Tibial artery (tissue), 4 donors: ENCODE measurements around the gene SYNE2.
"Not testable (repeated sequence)": the region's sequence is repeated elsewhere in the genome, so short reads cannot be mapped to it uniquely, and the experiment has no call there.

Experiments used
- DNase-seq, 2 donors: peaks; one replicate each; pipeline ENCODE4 v3.0.0-alpha.2; 2019
- H3K27ac ChIP-seq, 2 donors: fragments of 200-600 bp; sonication (generic) in 1 of 2; 1 replicate in 1 of 2; 2 replicates in 1 of 2; pipeline ENCODE4 v1.5.1; 2018 to 2019; ENCODE audit warnings: mild to moderate bottlenecking in 1 of 2
- H3K27me3 ChIP-seq, 2 donors: fragments of 200-600 bp; sonication (generic) in 1 of 2; one replicate each; pipeline versions ENCODE4 v1.5.1 to v1.6.0; 2016 to 2019
- H3K36me3 ChIP-seq, 3 donors: fragments of 200-600 bp; sonication (generic) in 2 of 3; one replicate each; pipeline ENCODE4 v1.5.1; 2016 to 2019; ENCODE audit warnings: mild to moderate bottlenecking in 2 of 3
- H3K4me1 ChIP-seq, 4 donors: fragments of 200-600 bp; sonication (generic) in 2 of 4; 1 replicate in 3 of 4; 2 replicates in 1 of 4; pipeline ENCODE4 v1.5.1; 2016 to 2019
- H3K4me3 ChIP-seq, 2 donors: fragments of 200-600 bp; sonication (generic) in 1 of 2; 1 replicate in 1 of 2; 2 replicates in 1 of 2; pipeline ENCODE4 v1.5.1; 2018 to 2019; ENCODE audit warnings: mild to moderate bottlenecking in 2 of 2
- H3K9me3 ChIP-seq, 3 donors: fragments of 200-600 bp; sonication (generic) in 1 of 3; one replicate each; pipeline ENCODE4 v1.5.1; 2016 to 2019
- intact Hi-C: fragments of 100-400 bp; cut with DNase I; formaldehyde crosslinking; loops from one replicate; pipeline ENCODE4 v1.15.0; 2023; ENCODE audit warnings: low total_unique reads
- TF ChIP-seq, protein P1 (sequence below), 2 experiments: fragments of 200-600 bp in 1 of 2; fragments of 450-650 bp in 1 of 2; IDR thresholded peaks; one replicate each; pipeline ENCODE4 v1.5.1; 2017 to 2019; ENCODE audit warnings: antibody characterized with exemption in 2 of 2, mild to moderate bottlenecking in 1 of 2, moderate library complexity in 1 of 2

SYNE2 gene

DNA sequence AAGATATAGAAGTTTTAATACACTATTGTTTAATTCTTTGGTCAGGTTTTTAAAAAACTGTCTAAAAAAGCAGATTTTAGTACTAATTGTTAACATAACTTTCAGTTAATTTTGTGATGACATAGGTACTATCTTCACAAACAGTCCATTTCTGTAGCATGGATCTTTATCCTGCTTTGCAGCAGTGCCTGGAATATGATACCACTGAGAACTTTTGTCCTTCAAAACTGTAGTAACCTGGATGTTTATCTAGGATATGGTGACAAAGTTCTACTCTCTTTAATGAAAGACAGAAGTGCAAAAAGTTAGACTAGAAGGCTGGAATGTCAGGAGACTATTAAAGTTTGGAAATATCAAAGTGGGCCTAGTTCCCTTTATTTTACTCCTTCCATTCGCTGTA lies 159.9 kb downstream of the SYNE2 start:
- peaks cover 11 to 46% (median 15%) of the 10 kb centered on the region in 3 donors for H3K36me3 ChIP-seq
- intact Hi-C loops: no loop called here

DNA sequence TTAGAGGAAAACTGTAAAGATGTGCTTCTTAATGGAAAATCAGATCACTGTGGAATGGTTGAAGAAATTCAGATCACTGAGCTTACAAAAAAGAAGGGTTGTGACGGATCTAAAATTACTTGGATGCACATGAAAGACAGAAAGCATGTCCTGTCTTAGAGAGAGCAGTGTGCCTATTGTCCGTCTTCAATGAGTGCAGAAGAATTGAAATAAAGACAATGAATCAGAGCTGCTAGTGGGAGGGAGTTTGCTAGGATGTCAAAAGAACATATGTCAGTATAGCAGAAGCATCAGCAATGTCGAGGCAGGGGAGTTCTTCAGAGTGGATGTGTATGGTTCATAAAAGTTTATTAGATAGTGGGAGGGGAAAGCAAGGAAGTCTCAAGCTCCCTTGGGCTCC lies 172.7 kb downstream of the SYNE2 start:
- intact Hi-C loops: no loop called here
- peaks cover 63 to 91% (median 87%) of the 10 kb centered on the region in 3 donors for H3K36me3 ChIP-seq

More for the DNA sequence above, 159.9 kb downstream of the SYNE2 start:
- no peak for DNase-seq
- Histone ChIP-seq H3K4me3 (no peak overlapping the region), H3K27ac (no peak overlapping the region), H3K4me1 (no peaks in the 10 kb centered on the region), H3K27me3 (no peaks in the 10 kb centered on the region), H3K9me3 (peaks cover 0 to 5% (median 0%) of the 10 kb centered on the region in 3 donors)
- TF ChIP-seq, protein P1, sequence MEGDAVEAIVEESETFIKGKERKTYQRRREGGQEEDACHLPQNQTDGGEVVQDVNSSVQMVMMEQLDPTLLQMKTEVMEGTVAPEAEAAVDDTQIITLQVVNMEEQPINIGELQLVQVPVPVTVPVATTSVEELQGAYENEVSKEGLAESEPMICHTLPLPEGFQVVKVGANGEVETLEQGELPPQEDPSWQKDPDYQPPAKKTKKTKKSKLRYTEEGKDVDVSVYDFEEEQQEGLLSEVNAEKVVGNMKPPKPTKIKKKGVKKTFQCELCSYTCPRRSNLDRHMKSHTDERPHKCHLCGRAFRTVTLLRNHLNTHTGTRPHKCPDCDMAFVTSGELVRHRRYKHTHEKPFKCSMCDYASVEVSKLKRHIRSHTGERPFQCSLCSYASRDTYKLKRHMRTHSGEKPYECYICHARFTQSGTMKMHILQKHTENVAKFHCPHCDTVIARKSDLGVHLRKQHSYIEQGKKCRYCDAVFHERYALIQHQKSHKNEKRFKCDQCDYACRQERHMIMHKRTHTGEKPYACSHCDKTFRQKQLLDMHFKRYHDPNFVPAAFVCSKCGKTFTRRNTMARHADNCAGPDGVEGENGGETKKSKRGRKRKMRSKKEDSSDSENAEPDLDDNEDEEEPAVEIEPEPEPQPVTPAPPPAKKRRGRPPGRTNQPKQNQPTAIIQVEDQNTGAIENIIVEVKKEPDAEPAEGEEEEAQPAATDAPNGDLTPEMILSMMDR (IDR thresholded peaks at IDR 0.05): no peak

DNA sequence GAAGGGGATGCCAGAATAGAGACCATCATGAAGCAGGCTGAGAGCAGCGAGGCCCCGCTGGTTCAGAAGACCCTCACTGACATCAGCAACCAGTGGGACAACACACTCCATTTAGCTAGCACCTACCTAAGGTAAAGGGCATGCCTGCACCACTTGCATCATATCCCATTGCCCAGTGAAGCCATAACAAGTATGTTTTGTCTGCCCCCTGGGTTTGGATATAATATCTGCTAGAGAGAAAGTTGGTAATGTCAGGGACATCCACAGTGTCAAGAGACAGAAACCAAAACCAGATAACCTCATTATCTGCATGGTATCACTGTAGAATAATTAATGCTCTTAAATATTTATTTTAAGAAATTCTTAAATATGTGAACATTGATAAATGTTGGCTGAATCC lies 173.8 kb downstream of the SYNE2 start:
- Histone ChIP-seq H3K9me3 (no peaks in the 10 kb centered on the region), H3K36me3 (peaks cover 66 to 91% (median 89%) of the 10 kb centered on the region in 3 donors), H3K27me3 (no peaks in the 10 kb centered on the region), H3K4me1 (no peaks in the 10 kb centered on the region), H3K4me3 (no peak overlapping the region), H3K27ac (no peak overlapping the region)
- intact Hi-C loops: no loop called here
- TF ChIP-seq, protein P1 (IDR thresholded peaks at IDR 0.05): no peak
- DNase-seq: no peak

More for the DNA sequence above, 172.7 kb downstream of the SYNE2 start:
- no peaks in the 10 kb centered on the region for H3K4me1 ChIP-seq
- H3K27ac ChIP-seq: no peak overlapping the region
- no peaks in the 10 kb centered on the region for H3K9me3 ChIP-seq
- TF ChIP-seq, protein P1 (IDR thresholded peaks at IDR 0.05): no peak
- no peak for DNase-seq
- no peaks in the 10 kb centered on the region for H3K27me3 ChIP-seq
- H3K4me3 ChIP-seq: no peak overlapping the region

DNA sequence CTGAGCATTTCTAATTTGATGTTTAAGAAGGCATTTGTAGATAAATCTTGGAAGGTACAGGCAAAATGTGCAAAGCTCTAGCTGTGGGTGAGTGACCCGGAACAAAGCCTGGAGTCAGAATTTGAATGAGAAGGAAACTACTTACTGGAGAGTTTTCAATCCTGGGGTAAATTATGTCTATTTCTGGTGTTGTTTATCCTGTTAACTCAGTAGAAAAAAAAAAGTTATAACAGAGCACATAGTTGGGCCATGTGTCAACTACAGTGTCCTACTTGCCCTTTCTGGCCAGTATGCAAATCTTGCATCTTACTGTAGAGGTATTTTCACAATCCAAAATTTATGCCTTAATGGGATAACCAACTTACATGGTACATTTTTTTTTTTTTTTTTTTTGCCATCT lies 182.3 kb downstream of the SYNE2 start:
- intact Hi-C loops: no loop called here
- no peak overlapping the region for H3K4me3 ChIP-seq
- H3K27ac ChIP-seq: no peak overlapping the region
- TF ChIP-seq, protein P1 (IDR thresholded peaks at IDR 0.05): no peak
- no peaks in the 10 kb centered on the region for H3K9me3 ChIP-seq
- H3K27me3 ChIP-seq: no peaks in the 10 kb centered on the region
- DNase-seq: no peak
- peaks cover 0 to 21% (median 1%) of the 10 kb centered on the region in 4 donors for H3K4me1 ChIP-seq
- peaks cover 17 to 44% (median 27%) of the 10 kb centered on the region in 3 donors for H3K36me3 ChIP-seq

DNA sequence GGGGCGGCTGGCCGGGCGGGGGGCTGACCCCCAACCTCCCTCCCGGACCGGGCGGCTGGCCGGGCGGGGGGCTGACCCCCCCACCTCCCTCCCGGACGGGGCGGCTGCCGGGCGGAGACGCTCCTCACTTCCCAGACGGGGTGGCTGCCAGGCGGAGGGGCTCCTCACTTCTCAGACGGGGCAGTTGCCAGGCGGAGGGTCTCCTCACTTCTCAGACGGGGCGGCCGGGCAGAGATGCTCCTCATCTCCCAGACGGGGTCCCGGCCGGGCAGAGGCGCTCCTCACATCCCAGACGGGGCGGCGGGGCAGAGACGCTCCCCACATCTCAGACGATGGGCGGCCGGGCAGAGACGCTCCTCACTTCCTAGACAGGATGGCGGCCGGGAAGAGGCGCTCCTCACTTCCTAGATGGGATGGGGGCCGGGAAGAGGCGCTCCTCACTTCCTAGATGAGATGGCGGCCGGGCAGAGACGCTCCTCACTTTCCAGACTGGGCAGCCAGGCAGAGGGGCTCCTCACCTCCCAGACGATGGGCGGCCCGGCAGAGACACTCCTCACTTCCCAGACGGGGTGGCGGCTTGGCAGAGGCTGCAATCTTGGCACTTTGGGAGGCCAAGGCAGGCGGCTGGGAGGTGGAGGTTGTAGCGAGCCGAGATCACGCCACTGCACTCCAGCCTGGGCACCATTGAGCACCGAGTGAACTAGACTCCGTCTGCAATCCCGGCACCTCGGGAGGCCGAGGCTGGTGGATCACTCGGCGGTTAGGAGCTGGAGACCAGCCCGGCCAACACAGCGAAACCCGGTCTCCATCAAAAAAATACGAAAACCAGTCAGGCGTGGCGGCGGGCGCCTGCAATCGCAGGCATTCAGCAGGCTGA lies 185.3 kb downstream of the SYNE2 start:
- H3K27me3 ChIP-seq, DNase-seq, H3K4me3 ChIP-seq, H3K27ac ChIP-seq, H3K9me3 ChIP-seq, intact Hi-C loops: not testable (repeated sequence)
- Histone ChIP-seq H3K4me1 (peaks cover 0 to 22% (median 1%) of the 10 kb centered on the region in 4 donors), H3K36me3 (peaks cover 0 to 22% (median 16%) of the 10 kb centered on the region in 3 donors)

DNA sequence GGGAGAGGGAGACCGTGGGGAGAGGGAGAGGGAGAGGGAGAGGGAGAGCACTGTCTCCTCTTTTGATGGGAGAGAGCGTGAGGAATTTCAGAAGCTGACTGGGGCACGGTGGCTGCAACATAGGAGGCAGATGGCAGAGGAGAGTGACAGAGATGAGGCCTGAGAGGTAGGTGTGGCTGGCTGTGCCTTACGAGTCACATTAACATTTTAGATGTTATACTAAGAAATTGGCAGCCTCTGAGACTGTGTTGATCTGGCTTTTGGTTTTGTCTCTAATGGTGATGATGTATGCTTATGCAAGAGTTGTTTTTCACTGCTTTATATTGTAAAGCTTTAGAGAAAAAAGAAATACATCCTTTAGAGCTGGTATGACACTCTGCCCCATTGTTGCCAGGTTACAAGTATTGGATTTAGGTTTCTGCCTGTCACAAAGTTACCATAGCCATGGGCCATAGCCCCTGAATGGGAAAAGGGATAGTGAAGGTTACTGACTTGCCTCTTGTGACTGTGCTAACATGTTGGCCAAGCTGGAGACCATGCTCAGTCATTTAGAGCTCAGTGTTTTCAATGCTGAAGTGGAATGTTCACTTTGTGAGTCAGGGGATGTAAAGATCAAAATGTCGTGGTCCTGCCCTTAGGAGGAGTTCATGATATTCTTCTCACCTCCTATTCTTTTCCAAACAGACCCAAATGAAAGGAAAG lies 186.2 kb downstream of the SYNE2 start:
- intact Hi-C loops: no loop called here
- peaks cover 0 to 28% (median 19%) of the 10 kb centered on the region in 3 donors for H3K36me3 ChIP-seq
- H3K4me3 ChIP-seq: no peak overlapping the region
- peaks cover 0 to 10% (median 0%) of the 10 kb centered on the region in 3 donors for H3K9me3 ChIP-seq
- peaks cover 0 to 22% (median 1%) of the 10 kb centered on the region in 4 donors for H3K4me1 ChIP-seq
- H3K27me3 ChIP-seq: no peaks in the 10 kb centered on the region
- no peak for DNase-seq
- TF ChIP-seq, protein P1 (IDR thresholded peaks at IDR 0.05): no peak
- no peak overlapping the region for H3K27ac ChIP-seq
